ENCODE data around the gene TES.

TES gene

DNA sequence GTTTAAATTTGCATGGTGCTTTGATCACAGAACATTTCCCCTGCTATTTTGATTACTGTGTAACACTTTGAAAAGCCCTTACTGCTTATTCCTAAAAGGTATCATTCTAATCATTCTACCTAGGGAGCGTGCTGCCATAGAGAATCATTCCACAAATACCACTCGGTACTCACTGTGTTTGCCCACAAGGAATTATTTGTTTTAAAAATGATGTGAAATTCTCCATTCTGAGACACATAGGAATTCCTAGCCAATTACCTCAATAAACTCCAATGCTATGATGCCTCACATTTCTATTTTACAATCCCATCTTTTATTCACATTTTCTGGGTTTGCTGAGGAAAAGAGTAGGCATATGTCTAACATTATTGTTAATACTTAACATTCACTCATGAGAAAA lies 16.2 kb upstream of the TES start:
- no peak for DNase-seq

GRCh38 chr7:116195451-116195850 lies 14.9 kb upstream of the TES start:
- no peak for DNase-seq

DNA sequence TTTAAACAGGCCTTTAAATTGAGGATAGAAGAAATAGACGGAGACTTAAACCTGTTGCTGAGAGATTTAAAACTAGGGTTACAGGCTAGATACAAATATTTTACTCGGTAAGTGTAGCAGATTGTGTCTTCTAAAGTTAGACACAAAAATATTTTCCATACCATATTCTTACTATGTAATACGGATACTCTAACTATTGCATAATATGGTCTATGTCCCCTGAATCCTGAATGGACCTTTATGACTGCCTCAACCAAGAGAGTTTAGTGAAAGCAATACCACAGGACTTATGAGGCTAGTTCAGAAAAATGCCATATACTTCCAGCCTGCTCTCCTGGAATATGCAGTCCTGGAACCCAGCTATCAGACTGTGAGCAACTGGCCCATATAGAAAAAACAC lies 13.4 kb upstream of the TES start:
- no peak for DNase-seq

DNA sequence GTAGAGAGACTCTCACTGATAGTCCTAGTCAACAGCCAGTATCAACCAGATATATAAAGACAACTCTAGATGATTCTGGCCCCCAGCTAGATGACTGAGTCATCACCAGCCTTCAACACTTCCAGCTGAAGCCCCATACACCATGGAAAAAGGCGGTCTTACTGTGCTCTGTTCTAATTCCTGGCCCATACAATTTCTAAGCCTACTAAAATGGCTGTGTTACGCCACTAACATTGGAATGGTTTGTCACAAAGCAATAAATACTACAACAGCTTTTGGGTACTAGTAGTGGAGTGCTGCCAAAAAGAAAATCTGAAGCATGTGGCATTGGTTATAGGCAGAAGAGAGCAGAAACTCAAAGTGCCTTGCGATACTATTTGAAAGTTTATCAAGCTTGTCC lies 13.0 kb upstream of the TES start:
- no peak for DNase-seq

DNA sequence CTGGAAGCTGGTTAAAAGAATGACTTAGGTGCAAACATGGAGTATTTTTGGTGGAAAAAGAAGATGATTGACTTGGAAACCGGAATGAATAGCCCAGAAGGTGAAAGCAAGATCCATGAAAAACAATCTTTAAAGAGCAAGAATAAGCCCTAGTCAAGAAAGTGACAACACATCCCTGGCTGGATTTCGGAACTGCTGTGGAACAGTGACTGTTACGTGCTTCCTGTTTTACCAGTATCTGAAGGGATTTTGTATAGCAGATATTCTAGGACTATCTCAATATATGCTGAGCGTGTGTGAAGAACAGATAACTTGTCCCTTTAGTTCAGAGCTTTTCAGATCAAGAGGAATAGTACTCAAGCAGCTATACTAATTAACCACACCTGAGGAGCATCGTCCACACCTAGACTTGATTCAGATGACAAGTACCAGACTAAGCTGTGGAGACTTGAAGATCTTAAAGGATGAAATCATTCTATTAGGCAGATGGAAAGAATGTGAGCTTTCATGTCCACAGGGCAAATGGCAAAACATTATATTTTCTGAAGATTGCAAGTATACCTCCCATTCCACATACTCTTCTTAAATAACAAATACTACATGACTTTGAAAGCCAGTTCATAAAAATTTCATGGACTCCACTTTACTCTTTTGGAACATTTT lies 11.5 kb upstream of the TES start:
- DNase-seq = no peak

GRCh38 chr7:116200963-116201362 lies 9.4 kb upstream of the TES start:
- no peak for DNase-seq

GRCh38 chr7:116206141-116206540 lies 4.2 kb upstream of the TES start:
- no peak for DNase-seq

GRCh38 chr7:116208919-116209318 lies 1.4 kb upstream of the TES start:
- no peak for DNase-seq

GRCh38 chr7:116209561-116210070 lies 723 bp upstream of the TES start:
- DNase-seq = no peak

DNA sequence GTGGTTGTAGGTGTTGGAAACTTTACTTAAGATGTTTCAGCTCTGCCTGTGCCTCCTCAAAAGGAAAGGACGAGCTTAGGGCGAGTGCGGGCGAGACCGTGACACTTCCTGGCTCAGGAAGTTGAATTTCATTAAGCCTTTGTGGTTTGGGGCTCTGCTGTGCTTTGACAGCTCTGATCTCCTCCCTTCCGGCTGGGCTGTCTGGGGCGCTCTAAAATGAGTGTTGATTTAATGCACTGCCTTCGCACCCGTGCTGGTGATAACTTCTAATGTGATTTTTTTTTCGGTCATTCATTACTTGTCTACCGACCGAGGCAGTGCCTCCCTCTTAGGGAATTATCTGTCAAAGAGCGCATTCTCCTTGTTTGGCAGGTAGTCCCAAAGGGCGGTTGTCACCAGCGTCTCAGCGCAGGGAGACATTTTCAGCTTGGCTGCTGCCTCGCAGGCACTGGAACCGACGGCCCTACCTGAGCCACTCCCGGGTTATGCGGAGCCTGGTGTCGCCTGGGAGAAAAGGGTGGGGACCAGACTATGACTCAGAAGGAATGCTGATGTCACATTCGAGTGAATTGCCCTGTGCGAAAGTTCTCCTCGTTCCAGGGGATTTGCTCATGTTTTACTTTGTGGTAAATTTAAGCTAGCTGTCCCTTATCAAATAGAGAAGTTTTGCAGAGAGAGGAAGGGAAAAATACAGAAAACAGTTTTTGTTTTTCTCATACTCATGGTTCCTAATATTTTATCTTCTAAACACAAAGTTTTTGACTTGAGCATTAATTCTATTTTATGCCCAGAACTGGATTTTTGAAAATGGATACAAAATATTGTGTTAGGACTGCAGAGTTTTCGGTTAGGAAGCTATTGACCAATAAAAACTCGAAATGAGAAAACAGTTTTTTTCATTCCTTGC lies 920 bp downstream of the TES start:
- peak; percentile 40 for DNase-seq

GRCh38 chr7:116211913-116212596 lies 1.7 kb downstream of the TES start:
- no peak for DNase-seq

- no peak for DNase-seq
These were observed 2.5 kb downstream of the TES start for GRCh38 chr7:116212869-116213268.

DNA sequence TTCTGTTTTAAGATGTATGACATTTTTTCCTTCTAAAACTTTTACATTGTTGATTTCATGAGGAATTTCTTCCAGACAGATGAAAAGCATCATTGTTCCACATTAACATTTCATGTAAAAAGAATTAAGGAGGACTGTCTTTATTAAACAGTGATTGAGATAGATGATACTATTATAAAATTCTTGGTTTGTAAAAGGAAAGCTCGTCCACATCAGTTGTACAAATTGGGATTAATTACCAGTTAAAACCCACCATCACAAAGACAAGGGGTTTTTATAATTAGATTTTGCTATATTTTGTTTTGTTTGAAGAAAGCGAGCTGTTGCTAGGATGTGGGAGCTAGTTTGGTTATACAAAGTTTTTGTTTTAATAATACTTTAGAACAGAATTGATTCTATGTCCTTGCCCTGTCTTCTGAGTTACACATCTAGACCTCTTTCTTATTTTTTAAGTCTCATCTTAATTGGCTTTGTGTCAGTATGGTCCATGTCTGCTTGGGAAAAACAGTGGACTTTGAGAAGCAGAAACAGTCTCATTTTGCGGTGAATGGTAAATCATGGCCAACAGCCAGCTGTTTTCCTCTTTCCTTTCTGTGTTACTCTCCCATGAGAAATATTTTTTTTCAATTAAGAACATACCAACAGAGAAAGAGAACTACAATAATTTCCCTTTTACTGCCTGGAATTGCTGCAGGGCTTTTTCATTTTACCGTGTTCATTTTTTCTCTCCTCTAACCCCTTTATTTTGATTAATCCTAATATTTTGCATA lies 3.2 kb downstream of the TES start:
- DNase-seq = no peak

GRCh38 chr7:116214921-116215320 lies 4.6 kb downstream of the TES start:
- no peak for DNase-seq

GRCh38 chr7:116215551-116215950 lies 5.2 kb downstream of the TES start:
- no peak for DNase-seq

DNA sequence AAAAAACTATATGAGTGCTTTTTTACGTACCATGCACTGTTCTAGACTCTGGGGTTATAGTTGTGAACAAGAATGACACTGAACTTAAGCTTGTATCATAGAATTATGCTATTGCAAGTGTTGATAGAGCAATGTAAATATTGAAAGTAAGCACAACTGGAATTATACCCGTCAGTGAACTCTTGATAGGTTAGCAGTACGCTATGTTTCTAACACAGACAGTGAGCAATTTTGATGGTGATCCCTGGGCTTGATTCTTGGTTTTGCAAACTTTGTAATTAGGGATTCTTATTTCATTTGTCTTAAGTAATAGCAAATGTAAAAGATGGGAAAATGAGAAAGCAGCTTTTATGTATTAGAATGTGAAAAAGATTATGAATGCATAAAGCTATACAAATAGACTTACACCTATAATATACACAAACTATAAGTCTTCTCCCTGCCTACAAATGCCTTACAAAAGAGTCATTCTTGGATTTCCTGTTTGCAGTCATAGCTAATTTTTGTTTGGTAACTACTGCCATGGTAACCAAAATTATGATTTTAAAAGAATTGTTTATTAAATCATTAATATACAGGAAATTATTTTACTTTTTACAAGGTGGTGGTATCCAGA lies 6.7 kb downstream of the TES start:
- no peak for DNase-seq

DNA sequence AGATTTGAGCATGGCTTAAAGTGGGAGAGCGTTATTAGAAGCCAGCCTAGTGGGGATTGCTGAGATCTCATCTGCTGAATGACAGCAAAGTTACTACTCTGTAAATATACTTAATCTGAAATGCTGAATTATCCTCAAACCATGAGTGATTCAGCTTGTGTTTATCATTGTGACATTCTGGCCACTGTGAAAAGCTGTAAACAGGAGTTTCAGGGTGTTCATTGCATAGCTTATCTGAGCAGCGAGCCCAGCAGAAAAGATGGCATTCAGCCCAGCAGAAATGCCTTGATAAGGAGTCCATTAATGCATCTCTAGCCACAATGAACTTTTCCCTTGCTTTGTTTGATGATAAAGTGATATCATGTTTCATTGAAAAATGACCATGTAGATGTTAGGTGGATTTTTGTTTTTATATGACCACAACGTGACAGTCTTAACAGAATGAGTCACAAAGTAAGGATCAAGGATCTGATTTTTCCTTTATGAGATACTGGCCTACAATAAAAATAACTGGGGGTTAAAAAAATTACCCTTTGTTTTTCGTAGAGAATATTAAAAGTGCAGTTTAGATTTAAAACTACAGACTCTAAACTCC lies 7.8 kb downstream of the TES start:
- DNase-seq = no peak

- no peak for DNase-seq
These were observed 8.4 kb downstream of the TES start for GRCh38 chr7:116218747-116219146.

GRCh38 chr7:116219288-116219687 lies 8.9 kb downstream of the TES start:
- no peak for DNase-seq

DNA sequence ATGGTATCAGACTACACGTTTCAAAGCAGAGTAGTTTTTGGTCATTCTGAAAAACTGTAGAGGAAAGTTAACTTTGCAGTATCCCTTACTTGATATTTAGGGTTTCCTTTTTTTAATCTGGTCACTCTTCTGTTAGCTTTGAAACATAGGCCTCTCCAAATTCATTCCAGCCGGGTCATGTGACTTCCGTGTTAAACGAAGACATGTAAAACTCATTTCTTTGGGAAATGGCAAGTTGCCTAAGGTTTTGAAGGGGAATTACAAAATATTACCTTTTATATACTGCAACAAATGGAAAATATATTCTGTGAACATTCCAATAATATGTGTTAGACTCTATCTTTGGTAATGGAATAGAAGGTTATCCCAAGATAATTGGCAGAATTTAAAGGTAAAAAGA lies 9.5 kb downstream of the TES start:
- DNase-seq = no peak

DNA sequence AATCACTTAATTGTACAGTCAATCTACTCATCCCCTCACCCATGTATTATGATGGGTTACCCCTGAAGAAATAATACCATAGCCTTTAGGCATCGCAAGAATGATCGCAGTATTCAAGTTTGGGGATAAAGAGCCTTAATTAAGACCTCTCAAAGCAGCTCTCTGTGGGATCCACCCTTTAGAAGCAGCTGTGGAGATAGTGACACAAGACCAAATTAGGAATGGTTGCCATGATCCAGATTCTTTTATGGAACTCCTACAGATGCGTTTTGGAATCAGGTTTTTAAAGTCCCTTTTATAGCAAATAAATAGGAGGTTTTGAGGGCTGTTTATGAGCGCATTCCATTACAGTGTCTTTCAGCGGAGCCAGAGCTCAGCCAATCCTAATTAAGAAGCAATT lies 12.2 kb downstream of the TES start:
- DNase-seq = no peak

GRCh38 chr7:116223588-116223987 lies 13.2 kb downstream of the TES start:
- no peak for DNase-seq

Measured in NCI-H2029 (cell line).